GM21423 (cell line): ENCODE results near the gene TDRD9.

Source experiments
- ATAC-seq: cut with Tn5 transposase; IDR thresholded peaks from one replicate; pipeline ENCODE4 v1.9.1; 2021; ENCODE audit warnings: mild to moderate bottlenecking, moderate library complexity; ENCODE audit not compliant: unreplicated experiment

TDRD9 gene

DNA sequence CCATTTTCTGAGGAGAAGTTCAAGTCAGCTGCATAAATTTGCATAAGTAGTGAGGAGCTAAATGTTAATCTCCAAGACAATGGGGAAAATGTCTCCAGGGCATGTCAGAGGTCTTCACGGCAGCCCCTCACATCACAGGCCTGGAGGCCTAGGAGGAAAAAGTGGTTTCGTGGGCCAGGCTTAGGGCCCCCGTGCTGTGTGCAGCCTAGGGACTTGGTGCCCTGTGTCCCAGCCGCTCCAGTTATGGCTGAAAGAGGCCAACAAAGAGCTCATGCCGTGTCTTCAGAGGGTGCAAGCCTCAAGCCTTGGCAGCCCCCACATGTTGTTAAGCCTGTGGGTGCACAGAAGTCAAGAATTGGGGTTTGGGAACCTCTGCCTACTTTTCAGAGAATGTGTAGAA is 55.9 kb downstream of the TDRD9 start:
- ATAC-seq, result no peak

- ATAC-seq, result no peak
These were observed 60.8 kb downstream of the TDRD9 start for GRCh38 chr14:103989034-103989433.

GRCh38 chr14:103989964-103990363 is 61.7 kb downstream of the TDRD9 start:
- ATAC-seq, result no peak

DNA sequence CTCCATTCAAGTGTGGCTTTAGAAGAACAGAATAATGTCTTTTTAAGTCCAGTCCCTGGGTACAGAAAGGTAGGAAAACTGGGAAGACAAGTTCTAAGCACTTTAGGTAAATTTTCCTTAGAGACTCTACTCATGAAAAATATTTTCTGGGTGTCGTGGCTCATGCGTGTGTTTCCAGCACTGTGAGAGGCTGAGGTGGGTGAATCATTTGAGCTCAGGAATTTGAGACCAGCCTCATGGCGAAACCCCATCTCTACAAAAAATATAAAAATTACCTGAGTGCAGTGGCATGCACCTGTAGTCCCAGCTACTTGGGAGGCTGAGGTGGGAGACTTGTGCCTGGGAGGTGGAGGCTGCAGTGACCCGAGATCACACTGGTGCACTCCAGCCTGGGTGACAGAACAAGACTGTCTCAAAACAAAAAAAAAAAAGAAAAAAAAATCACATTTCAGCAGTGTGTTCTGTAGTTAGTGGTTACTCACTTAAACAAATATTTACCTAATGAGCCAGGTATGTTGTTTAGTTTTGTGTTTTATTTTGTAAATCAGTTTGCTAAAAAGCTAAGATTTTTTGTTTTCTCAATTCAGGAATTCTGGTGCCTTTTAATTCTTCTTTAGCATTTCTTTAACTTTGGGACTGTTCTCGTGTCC is 66.4 kb downstream of the TDRD9 start:
- no peak for ATAC-seq

GRCh38 chr14:103995876-103996275 is 67.6 kb downstream of the TDRD9 start:
- ATAC-seq, result no peak

DNA sequence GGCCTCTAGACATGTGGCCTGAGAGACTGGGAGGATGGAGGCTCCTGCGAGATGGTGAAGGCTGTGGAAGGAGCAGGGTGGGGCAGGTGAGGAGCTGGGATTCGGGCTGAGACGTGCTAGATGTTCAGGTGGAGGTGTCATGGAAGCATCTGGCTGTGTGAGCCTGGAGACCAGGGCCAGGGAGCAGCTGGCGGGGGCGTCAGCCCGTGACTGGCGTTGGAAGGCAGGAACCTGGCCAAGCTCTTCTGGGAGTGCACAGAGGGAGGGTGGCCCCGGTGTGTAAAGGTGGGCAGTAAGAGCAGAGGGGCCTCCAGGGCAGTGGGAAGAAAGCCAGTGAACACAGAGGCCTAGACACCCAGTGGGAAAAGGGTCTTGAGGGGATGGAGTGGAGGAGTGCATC is 69.1 kb downstream of the TDRD9 start:
- ATAC-seq, result no peak

- no peak for ATAC-seq
These were observed 69.8 kb downstream of the TDRD9 start for GRCh38 chr14:103998027-103998426.

GRCh38 chr14:103999795-104000440 is 71.7 kb downstream of the TDRD9 start:
- no peak for ATAC-seq

- no peak for ATAC-seq
These were observed 72.7 kb downstream of the TDRD9 start for GRCh38 chr14:104001003-104001402.

GRCh38 chr14:104003616-104004015 is 75.4 kb downstream of the TDRD9 start:
- ATAC-seq, result no peak

GRCh38 chr14:104004849-104005248 is 76.6 kb downstream of the TDRD9 start:
- no peak for ATAC-seq

DNA sequence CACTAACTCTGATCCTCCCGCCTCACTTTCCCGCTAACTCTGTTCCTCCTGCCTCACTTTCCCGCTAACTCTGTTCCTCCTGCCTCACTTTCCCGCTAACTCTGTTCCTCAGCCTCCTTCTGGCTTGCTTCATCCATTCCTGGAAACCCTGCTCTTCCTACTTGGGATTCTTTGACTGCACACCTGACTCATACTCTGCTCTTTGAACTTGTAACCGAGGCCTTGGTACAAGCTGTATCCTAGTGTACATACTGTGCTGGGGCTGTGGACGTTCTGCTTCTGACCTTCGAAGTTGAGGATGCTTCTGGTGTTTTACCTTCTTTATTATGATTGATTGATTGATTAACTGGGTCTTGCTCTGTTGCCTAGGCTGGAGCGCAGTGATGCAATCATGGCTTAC is 77.2 kb downstream of the TDRD9 start:
- no peak for ATAC-seq

- no peak for ATAC-seq
These were observed 78.9 kb downstream of the TDRD9 start for GRCh38 chr14:104007121-104007520.

GRCh38 chr14:104009297-104009696 is 81.0 kb downstream of the TDRD9 start:
- no peak for ATAC-seq

- no peak for ATAC-seq
These were observed 83.7 kb downstream of the TDRD9 start for GRCh38 chr14:104011824-104012517.

- no peak for ATAC-seq
These were observed 86.5 kb downstream of the TDRD9 start for GRCh38 chr14:104014764-104015163.

DNA sequence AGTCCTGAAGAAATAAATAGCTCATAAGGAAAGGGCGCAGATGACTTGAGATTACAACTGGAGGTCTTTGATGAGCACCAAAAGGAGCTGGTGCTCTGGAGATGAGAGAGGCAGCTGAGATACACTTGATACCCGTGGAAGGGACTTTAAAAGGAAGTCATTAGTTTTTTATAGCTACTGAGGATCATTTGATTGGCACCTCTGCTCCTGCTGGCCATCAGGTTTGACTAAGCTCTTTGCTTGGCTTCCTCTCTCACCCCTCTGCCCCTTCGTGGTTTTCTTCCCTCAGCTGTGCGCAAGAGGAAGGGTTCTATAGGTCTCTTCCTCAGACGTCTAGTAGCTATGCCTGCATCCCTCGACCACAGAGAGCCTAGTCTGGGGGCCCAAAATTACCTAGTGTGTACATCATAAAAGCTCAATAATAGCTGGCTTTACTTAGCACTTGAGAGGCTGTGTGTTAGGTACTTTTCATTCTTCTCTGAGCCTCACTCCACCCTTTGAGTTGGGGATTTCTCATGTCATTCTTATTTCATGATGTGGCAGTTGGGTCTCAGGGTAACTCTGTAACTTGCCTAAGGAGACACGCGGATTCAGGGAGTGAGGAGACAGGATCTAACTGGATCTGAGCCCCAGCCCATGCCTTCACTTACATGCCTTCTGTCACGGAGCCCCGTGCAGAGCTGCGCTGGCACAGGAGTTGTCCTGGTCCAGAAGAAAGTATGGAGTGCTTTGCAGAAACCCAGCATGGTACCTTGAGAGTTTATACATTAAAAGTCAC is 88.8 kb downstream of the TDRD9 start:
- ATAC-seq, result no peak

- no peak for ATAC-seq
These were observed 90.8 kb downstream of the TDRD9 start for GRCh38 chr14:104019029-104019428.

DNA sequence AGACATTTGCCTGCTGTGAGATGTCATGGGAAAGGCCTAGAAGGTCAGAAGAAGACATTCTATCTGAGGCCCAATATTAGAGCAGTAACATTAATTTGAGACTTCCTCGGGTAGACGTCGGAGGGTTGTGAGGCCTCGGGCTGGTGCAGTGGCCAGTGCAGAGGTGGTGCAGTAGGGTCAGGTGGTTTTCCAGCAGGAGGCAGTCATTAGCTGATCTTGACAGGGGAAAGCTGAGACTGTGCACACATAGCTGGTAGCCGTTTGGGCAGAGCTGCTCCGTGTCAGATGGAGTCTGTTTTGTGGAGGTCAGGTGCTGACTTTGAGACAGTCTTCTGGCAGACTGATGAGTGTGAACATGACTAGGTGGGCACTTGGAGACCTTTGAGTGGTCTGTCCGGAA is 91.5 kb downstream of the TDRD9 start:
- ATAC-seq, result no peak

GRCh38 chr14:104020471-104020870 is 92.2 kb downstream of the TDRD9 start:
- ATAC-seq, result no peak

DNA sequence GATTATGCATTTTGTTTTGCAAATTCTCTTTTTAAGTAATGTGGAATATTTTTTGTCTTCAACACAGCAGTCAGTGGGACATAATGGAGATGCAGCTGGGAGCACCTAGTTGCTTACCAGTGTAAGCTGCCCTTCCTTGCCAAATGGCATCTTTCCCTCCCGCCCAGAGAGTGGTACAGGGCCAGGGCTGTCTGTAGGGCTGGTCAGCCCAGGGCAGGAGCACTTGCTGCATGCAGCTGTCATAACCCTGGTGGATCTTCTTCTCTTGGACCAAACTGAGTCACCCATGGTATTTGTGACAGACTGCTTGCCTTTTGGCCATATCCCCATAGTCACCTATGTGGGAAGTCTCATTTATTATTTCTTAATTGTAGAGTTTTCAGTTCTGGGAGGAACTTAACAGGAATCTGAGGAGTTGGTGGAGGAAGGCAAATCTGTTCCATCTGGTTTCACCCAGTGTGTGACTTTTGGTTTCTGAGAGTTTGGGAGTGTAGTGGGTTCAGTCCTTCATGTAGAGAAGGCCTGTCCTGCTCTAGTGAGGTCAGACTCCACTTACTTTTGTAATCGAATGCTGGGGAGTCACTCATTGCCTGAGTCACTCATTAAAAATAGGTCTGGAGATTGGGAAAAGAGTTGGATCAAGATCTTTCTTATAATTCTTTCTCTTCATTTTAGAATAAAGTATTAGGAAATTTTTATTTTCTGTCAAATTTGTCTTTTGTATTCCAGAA is 95.2 kb downstream of the TDRD9 start:
- ATAC-seq, result no peak
